Midbrain (tissue), 1 donor: ENCODE results near the gene IFFO2.

Experiments
- DNase-seq: peaks from one replicate; lab custom pipeline; 2025; lab: John Stamatoyannopoulos, UW

Gene IFFO2

DNA sequence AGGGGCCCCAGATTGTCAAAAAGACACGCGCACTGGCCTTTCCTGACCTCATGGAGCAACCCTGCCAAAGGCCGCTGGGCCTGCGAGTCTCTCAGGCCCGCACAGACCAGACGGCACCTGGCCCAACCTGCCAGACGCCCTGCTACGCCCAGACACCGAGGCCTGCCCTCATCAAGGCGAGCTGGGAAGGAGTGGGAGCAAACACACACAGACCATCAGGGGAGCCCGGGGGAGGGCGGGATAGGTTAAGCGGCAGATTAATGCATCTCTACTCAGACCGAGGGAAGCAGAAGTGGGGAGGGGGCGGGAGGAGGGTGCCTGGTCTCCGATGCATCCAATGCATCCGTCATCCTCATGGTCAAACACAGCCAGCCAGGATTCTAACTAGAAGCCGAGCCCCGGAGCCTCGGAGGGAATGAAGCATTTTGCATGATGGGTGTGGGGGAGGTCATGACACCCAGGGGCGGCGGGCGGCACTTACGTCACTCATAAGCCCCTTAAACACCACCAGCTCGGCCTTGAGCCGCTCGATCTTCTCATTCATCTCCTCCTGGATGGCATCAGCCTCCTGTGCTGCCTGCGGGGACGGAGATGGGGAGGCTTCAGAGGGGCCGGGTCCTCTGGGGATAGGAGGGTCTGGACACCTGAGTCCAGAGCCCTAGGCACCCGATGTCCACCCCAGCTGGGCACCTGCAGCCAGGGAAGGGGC, 37.1 kb downstream of the IFFO2 start:
- DNase-seq = no peak

GRCh38 chr1:18918417-18918816, 38.1 kb downstream of the IFFO2 start:
- DNase-seq = no peak

- DNase-seq = no peak
Observed at GRCh38 chr1:18917071-18917799, 39.2 kb downstream of the IFFO2 start.

- no peak for DNase-seq
Observed at GRCh38 chr1:18915341-18915740, 41.1 kb downstream of the IFFO2 start.

DNA sequence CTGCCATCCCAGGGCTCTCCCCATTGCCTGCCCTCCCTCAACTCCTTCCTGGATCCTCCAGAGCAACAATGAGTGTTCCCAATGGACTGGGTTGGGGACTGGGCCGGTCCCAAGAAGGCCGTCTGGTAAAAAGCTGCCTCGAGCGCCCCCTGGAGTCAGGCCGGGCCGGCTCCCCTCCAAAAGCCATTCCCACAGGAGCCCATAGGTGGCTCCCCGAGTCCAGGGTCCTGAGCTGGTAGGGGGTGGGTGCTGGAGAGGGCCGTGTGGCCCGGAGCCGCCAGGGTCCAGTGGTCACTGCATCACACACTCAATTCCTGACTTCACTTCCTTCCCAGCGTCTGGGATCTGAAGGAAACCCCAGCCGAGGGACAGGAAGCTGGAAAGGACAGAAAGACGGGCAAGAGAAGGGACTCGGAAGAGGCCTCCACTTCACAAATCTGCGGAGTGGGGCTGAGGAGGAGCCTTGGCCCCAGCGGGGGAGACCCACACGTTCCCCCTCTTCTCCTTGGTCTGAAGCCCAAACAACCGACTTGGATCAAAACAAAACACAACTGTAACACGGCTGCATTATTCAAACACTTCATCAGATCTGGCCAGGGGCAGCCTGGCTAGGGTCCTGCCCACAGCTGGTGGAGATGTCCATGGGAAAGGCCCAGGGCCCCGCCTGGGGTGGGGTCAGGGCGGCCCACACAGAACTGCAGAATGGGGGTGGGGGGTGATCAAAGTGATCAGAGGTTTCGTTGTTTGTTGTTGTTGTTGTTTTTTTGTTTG, 43.2 kb downstream of the IFFO2 start:
- peak; percentile 88 for DNase-seq

DNA sequence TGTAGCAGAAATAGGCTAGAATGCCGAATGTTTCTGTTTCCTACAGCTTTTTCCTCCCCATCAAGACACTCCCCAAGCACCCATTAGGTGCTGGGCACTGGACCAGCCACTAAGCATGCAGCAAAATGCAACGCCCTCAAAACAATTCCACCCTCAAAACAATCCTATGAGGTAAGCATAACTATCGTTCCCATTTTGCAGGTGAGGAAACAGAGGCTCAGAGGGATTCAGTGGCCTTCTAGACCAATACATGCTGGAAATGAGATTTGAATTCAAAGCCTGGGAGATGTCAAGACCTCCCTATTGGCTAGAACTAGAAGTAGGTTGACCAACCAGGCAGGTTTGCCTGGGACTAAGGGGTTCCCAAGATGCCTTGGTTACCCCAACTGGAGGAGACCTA, 43.9 kb downstream of the IFFO2 start:
- no peak for DNase-seq

- DNase-seq = no peak
Observed at GRCh38 chr1:18908911-18909771, 47.3 kb downstream of the IFFO2 start.

GRCh38 chr1:18907917-18908845, 48.3 kb downstream of the IFFO2 start:
- DNase-seq = no peak

- DNase-seq = peak; percentile 80
Observed at GRCh38 chr1:18907021-18907916, 49.2 kb downstream of the IFFO2 start.

GRCh38 chr1:18903291-18903756, 53.2 kb downstream of the IFFO2 start:
- DNase-seq = no peak

DNA sequence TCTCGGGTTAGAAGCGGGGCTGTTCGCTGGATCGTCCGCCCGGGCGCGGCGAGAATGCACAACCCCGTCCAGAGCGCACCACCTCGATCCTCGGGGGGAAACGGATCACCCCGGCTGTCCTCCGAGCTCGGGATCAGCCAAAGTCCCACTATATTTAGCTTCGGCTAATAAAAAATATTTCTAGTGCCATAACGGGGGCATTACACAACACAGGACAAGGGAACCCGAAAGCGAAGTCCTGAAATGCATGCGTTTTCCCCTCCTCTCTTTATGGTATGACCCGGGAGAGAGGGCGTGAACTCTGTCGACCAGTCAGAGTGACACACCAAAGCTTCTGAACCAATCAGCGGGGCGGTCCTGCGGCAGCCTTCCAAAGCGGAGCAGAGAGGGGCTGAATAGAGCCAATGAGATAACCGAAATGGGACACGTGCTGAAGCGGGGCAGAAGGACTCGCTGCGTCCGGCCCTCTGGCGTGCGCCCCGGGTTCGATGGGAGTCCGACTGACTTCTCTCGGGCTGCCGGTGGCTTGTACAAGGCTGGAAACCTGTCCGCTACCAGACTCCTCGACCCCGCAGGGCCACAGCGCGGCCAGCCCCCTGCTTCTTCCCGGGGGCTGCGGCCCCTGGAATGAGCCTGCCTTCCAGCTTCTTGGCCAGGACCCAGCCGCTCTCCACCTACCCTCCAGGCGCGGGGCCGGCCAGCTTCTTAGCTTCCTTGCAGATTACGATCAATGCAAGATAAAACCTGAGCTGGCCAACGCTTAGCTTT, 53.8 kb downstream of the IFFO2 start, which contains the start of gene ALDH4A1:
Gene ALDH4A1 (minus strand): TSS at position 33 of the 768 bp plus-strand sequence. CDS start 32 bp downstream, at position 1.
- peak; percentile 96 for DNase-seq

DNA sequence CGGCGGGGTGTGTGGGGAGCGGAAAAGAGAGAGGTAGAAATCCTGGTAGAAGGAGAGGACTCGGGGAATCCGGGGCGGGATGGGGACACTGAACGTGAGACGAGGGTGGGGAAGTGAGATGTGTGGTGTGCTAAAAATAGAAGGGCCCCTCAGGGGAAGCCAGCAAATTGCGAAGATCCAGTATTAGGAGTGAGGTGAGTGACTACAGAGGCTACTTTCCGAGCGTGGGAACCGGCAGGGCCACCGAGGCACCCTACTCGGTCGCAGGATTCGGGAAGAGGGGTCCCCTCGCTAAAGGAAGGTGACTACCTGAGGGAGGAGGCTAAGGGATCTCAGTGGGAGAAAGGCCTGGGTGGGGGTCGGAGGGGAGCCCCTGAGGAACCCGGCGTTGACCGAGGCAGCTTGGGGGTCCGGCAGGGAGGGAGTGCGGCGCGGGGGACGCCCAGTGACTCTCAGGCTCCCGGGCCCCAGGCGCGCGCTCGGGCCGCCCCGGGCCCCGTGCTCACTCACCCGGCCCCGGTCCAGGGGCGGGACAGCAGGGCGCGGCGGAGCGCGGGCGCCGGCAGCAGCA, 54.4 kb downstream of the IFFO2 start:
- no peak for DNase-seq

GRCh38 chr1:18901147-18901951, 55.1 kb downstream of the IFFO2 start:
- no peak for DNase-seq

DNA sequence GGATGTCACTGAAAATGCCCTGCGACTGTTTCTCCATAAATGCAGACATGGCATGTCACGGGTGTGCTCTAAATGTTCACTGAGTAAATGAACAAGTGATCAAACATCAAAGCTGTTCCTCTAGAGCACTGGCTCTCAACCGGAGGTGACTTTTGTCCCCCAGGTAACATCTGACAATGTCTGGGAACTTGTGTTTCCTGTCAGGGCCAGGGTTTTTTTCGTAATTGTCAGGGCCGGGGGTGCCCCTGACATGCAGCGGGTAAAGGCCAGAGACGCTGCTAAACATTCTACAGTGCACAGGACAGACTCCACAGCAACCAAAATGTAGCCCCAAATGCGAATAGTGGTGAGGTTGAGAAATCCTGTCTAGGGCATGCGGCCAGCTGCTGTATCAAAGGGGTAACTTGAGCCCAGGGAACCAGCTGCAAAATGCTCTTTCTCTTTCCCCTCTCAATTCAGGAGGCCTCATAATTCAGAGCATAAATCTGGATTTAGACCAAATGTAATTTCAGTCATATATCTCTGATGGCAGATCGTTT, 56.1 kb downstream of the IFFO2 start:
- peak; percentile 24 for DNase-seq

GRCh38 chr1:18899363-18900049, 57.0 kb downstream of the IFFO2 start:
- DNase-seq = no peak

- DNase-seq = no peak
Observed at GRCh38 chr1:18898567-18898966, 57.9 kb downstream of the IFFO2 start.

GRCh38 chr1:18895317-18895716, 61.2 kb downstream of the IFFO2 start:
- no peak for DNase-seq
